H1 (cell line): ENCODE measurements around the gene COL5A1. TPM values are rescaled to one million over a fixed set of nuclear protein-coding genes. Genes with fewer than 3 reads are reported as not detected.
A peak's percentile ranks its signal among the peaks of the same experiment; 100 is the strongest.

Experiments used
- CTCF ChIA-PET: fragments of 300-600 bp; sonication (Branson Sonifier 250); formaldehyde crosslinking; loops from one replicate; lab custom pipeline; 2021; ENCODE audit not compliant: partially characterized antibody; lab: Charles Lee
- POLR2A ChIA-PET: fragments of 300-600 bp; sonication (Branson Sonifier 250); formaldehyde crosslinking; loops from one replicate; lab custom pipeline; 2021; ENCODE audit warnings: inconsistent platforms; ENCODE audit not compliant: partially characterized antibody; lab: Charles Lee
- DNase-seq, 2 experiments: peaks; one replicate each; pipeline versions ENCODE4 v3.0.0 to v3.0.0-alpha.2; 2010 to 2022; ENCODE audit warnings: low spot score in 2 of 2, low read depth in 1 of 2, mixed read lengths in 1 of 2
- FAIRE-seq: peaks from 2 replicates; lab custom pipeline; 2011; peaks lifted over from hg19 to GRCh38; lab: Jason Lieb, UNC
- H2AFZ ChIP-seq: 2 replicates; pipeline ENCODE4 v1.8.1; 2012; ENCODE audit warnings: low read length, inconsistent platforms
- H2AK5ac ChIP-seq: 2 replicates; pipeline ENCODE4 v1.6.1; 2013; ENCODE audit warnings: low read depth, low read length
- H2BK120ac ChIP-seq: replicated peaks from 2 replicates; pipeline ENCODE3; 2013; ENCODE audit warnings: low read depth, low read length, inconsistent platforms
- H2BK12ac ChIP-seq: 2 replicates; pipeline ENCODE4 v1.6.1; 2013; ENCODE audit warnings: low read depth, low read length
- H2BK15ac ChIP-seq: 2 replicates; pipeline ENCODE4 v1.6.1; 2013; ENCODE audit warnings: low read length
- H2BK20ac ChIP-seq: 2 replicates; pipeline ENCODE4 v1.6.1; 2013; ENCODE audit warnings: low read length
- H2BK5ac ChIP-seq: 2 replicates; pipeline ENCODE4 v1.6.1; 2013; ENCODE audit warnings: low read depth, low read length
- H3K14ac ChIP-seq: 2 replicates; pipeline ENCODE4 v1.6.1; 2013; ENCODE audit warnings: inconsistent platforms; ENCODE audit not compliant: insufficient read length
- H3K18ac ChIP-seq: 2 replicates; pipeline ENCODE4 v1.6.1; 2013; ENCODE audit warnings: low read length; ENCODE audit errors: extremely low read depth
- H3K23ac ChIP-seq: 2 replicates; pipeline ENCODE4 v1.6.1; 2013; ENCODE audit warnings: inconsistent platforms; ENCODE audit not compliant: insufficient read length
- H3K23me2 ChIP-seq: 2 replicates; pipeline ENCODE4 v1.6.1; 2013; ENCODE audit warnings: low read depth, low read length
- H3K27ac ChIP-seq: 2 replicates; pipeline ENCODE4 v1.6.1; 2011; ENCODE audit warnings: low read depth, low read length, inconsistent platforms
- H3K27me3 ChIP-seq, 4 experiments: replicated peaks in 1 of 4; 1 replicate in 1 of 4; 2 replicates in 3 of 4; pipeline versions ENCODE4 v1.6.1 to v1.8.1; 2011 to 2013; ENCODE audit warnings: low read length in 3 of 4, mild to moderate bottlenecking in 3 of 4, inconsistent platforms in 2 of 4, mixed read lengths in 2 of 4, moderate library complexity in 1 of 4; ENCODE audit not compliant: control insufficient read depth in 3 of 4, insufficient read depth in 3 of 4; ENCODE audit errors: extremely low read depth in 1 of 4
- H3K36me3 ChIP-seq, 4 experiments: 2 replicates each; pipeline versions ENCODE4 v1.6.1 to v1.8.1; 2011 to 2013; ENCODE audit warnings: mild to moderate bottlenecking in 4 of 4, low read length in 3 of 4, moderate library complexity in 2 of 4, control low read depth in 1 of 4, inconsistent platforms in 1 of 4; ENCODE audit not compliant: insufficient read depth in 4 of 4, control insufficient read depth in 2 of 4
- H3K4ac ChIP-seq: replicated peaks from 2 replicates; pipeline ENCODE3; 2013; ENCODE audit warnings: low read length, low read depth, mixed read lengths, inconsistent platforms; ENCODE audit not compliant: insufficient read length
- H3K4me1 ChIP-seq, 4 experiments: replicated peaks in 1 of 4; 1 replicate in 1 of 4; 2 replicates in 3 of 4; pipeline versions ENCODE4 v1.6.1 to v1.8.1; 2011 to 2013; ENCODE audit warnings: low read length in 3 of 4, inconsistent platforms in 2 of 4, mixed read lengths in 1 of 4; ENCODE audit not compliant: insufficient read depth in 4 of 4, control insufficient read depth in 3 of 4
- H3K4me2 ChIP-seq, 2 experiments: 2 replicates each; pipeline versions ENCODE4 v1.6.1 to v1.8.1; 2011 to 2013; ENCODE audit warnings: low read depth in 2 of 2, low read length in 2 of 2, control low read depth in 1 of 2, inconsistent platforms in 1 of 2, mild to moderate bottlenecking in 1 of 2; ENCODE audit not compliant: insufficient read depth in 1 of 2
- H3K4me3 ChIP-seq, 4 experiments: fragments of 200-600, 300-600 bp in 1 of 4; sonication (generic), shearing (Covaris generic), sonication (Bioruptor Twin) in 1 of 4; 2 replicates each; pipeline versions ENCODE4 v1.5.1 to v1.8.1; 2011 to 2016; ENCODE audit warnings: low read length in 4 of 4, low read depth in 3 of 4, control low read depth in 2 of 4, inconsistent platforms in 2 of 4, mild to moderate bottlenecking in 2 of 4, mixed read lengths in 1 of 4, moderate library complexity in 1 of 4; ENCODE audit not compliant: insufficient read depth in 2 of 4; ENCODE audit errors: extremely low read depth in 1 of 4
- H3K56ac ChIP-seq: replicated peaks from 2 replicates; pipeline ENCODE3; 2013; ENCODE audit warnings: low read depth, mild to moderate bottlenecking, mixed read lengths, low read length, inconsistent platforms; ENCODE audit not compliant: insufficient read length
- H3K79me1 ChIP-seq: 2 replicates; pipeline ENCODE4 v1.6.1; 2013; ENCODE audit warnings: low read depth, low read length, control low read depth
- H3K79me2 ChIP-seq, 2 experiments: 2 replicates each; pipeline versions ENCODE4 v1.6.1 to v1.8.1; 2012 to 2013; ENCODE audit warnings: low read length in 2 of 2, mild to moderate bottlenecking in 2 of 2, inconsistent platforms in 1 of 2; ENCODE audit not compliant: insufficient read depth in 2 of 2, control insufficient read depth in 1 of 2
- H3K9ac ChIP-seq, 4 experiments: replicated peaks in 1 of 4; 1 replicate in 1 of 4; 2 replicates in 3 of 4; pipeline versions ENCODE4 v1.6.1 to v1.8.1; 2011 to 2013; ENCODE audit warnings: low read depth in 3 of 4, low read length in 3 of 4, control low read depth in 2 of 4, mild to moderate bottlenecking in 2 of 4, moderate library complexity in 2 of 4, inconsistent platforms in 1 of 4; ENCODE audit errors: extremely low read depth in 1 of 4
- H3K9me3 ChIP-seq, 2 experiments: 2 replicates each; pipeline versions ENCODE4 v1.6.1 to v1.8.1; 2012 to 2013; ENCODE audit warnings: mild to moderate bottlenecking in 2 of 2, moderate library complexity in 2 of 2, control low read depth in 1 of 2, inconsistent platforms in 1 of 2, low read depth in 1 of 2, low read length in 1 of 2, mixed read lengths in 1 of 2; ENCODE audit not compliant: insufficient read depth in 2 of 2
- H4K20me1 ChIP-seq, 2 experiments: replicated peaks in 1 of 2; 2 replicates each; pipeline versions ENCODE3 to v1.8.1; 2011 to 2013; ENCODE audit warnings: inconsistent platforms in 2 of 2, low read length in 2 of 2, mild to moderate bottlenecking in 1 of 2; ENCODE audit not compliant: insufficient read depth in 2 of 2, control insufficient read depth in 1 of 2
- H4K5ac ChIP-seq: 2 replicates; pipeline ENCODE4 v1.6.1; 2013; ENCODE audit warnings: low read length, low read depth, mixed read lengths, inconsistent platforms; ENCODE audit not compliant: insufficient read length
- H4K8ac ChIP-seq: 2 replicates; pipeline ENCODE4 v1.8.0; 2013; ENCODE audit warnings: mild to moderate bottlenecking, moderate library complexity, low read length, inconsistent platforms; ENCODE audit not compliant: insufficient read depth; ENCODE audit errors: extremely low read depth
- H4K91ac ChIP-seq: replicated peaks from 2 replicates; pipeline ENCODE3; 2013; ENCODE audit warnings: low read length, mixed read lengths, inconsistent platforms; ENCODE audit not compliant: insufficient read length
- CTCF ChIP-seq, 3 experiments: IDR thresholded peaks; 1 replicate in 2 of 3; 2 replicates in 1 of 3; pipeline versions ENCODE4 v1.5.1 to v1.6.1; 2011; ENCODE audit warnings: low read length in 3 of 3, mild to moderate bottlenecking in 3 of 3, inconsistent platforms in 2 of 3, low read depth in 1 of 3, moderate library complexity in 1 of 3; ENCODE audit not compliant: insufficient read depth in 1 of 3; ENCODE audit errors: control extremely low read depth in 1 of 3
- KDM5A ChIP-seq: fragments of 200-600 bp; IDR thresholded peaks from 2 replicates; pipeline ENCODE4 v1.7.1; 2012; ENCODE audit warnings: mild to moderate bottlenecking, low read length, inconsistent platforms, mixed read lengths
- TAF1 ChIP-seq: IDR thresholded peaks from 2 replicates; pipeline ENCODE4 v1.6.1; 2011; ENCODE audit warnings: mild to moderate bottlenecking, low read depth, low read length
- WGBS, 2 experiments: shearing (Covaris generic) in 1 of 2; methylation state at CpG; one replicate each; pipeline versions ENCODE4 v1.1.6 to v1.1.7; 2013 to 2015; ENCODE audit warnings: low lambda C conversion rate in 2 of 2, mixed read lengths in 2 of 2, inconsistent platforms in 1 of 2, low coverage in 1 of 2, missing lambda C conversion rate in 1 of 2; ENCODE audit not compliant: insufficient replicate concordance in 2 of 2, insufficient coverage in 1 of 2, insufficient read length in 1 of 2; ENCODE audit errors: extremely low coverage in 1 of 2, missing lambda C conversion rate in 1 of 2; 5-methylcytosine and 5-hydroxymethylcytosine counted together
- polyA plus RNA-seq, 7 experiments: library from polyadenylated mRNA; depleted of rRNA in 3 of 7; stranded (reverse) in 5 of 7; unstranded in 2 of 7; fragments of >200 nt in 5 of 7; fragments of 200-250 nt in 2 of 7; gene quantifications; 1 replicate in 5 of 7; 2 replicates in 1 of 7; 4 replicates in 1 of 7; pipeline versions ENCODE4 v1.2.1 to v1.2.3, GENCODE V29; 2011 to 2013; ENCODE audit warnings: missing spikeins in 2 of 7, mixed read lengths in 2 of 7
- total RNA-seq: library from RNA; stranded (reverse); fragmentation: NEBNext Ultra II Directional; extraction: Animal tissue kit (Norgen Biotek cat#: 25700); gene quantifications from 2 replicates; pipeline ENCODE4 v1.2.1, GENCODE V29; 2021

Gene COL5A1
- total and polyA plus RNA-seq, 2 of the 8 experiments (the other 6 are each of a cell fraction or from before 2014, with no cell fraction given), result 3.8 to 12.0 TPM

GRCh38 chr9:134881313-134881670, 239.7 kb downstream of the COL5A1 start:
- Histone ChIP-seq H4K20me1 (no peaks in the 10 kb centered on the region), H3K9me3 (no peaks in the 10 kb centered on the region), H3K79me1 (no peaks in the 10 kb centered on the region), H3K27ac (no peak overlapping the region), H2AK5ac (no peak overlapping the region), H2BK20ac (no peak overlapping the region), H3K27me3 (no peaks in the 10 kb centered on the region), H3K79me2 (no peaks in the 10 kb centered on the region), H3K4ac (no peak overlapping the region), H3K4me2 (no peak overlapping the region), H3K23ac (no peak overlapping the region), H3K4me3 (no peak overlapping the region), H3K9ac (no peak overlapping the region), H2BK120ac (no peak overlapping the region), H2AFZ (no peak overlapping the region), H3K36me3 (no peaks in the 10 kb centered on the region), H4K5ac (no peak overlapping the region), H2BK12ac (no peak overlapping the region), H3K56ac (no peak overlapping the region), H3K14ac (no peak overlapping the region), H3K18ac (no peak overlapping the region), H3K4me1 (no peaks in the 10 kb centered on the region), H4K8ac (no peak overlapping the region), H4K91ac (no peak overlapping the region), H3K23me2 (no peaks in the 10 kb centered on the region; the same call in 1 of the 2 replicates), H2BK15ac (no peak overlapping the region), H2BK5ac (no peak overlapping the region)
- DNase-seq (peak in 1 of 2 experiments; percentile 34), FAIRE-seq (no peak)
- WGBS, 2 experiments, result 99% methylated on average over 13 of the region's 13 CpGs; no CpG with 5 or more reads in 1 of the 2 experiments
- TF ChIP-seq TAF1 (no peak), KDM5A (no peak), CTCF (IDR thresholded peaks at IDR 0.05; ENCODE audit: control extremely low read depth in 1 of 3, insufficient read depth in 1 of 3, low read depth in 1 of 3, low read length in 3 of 3) (no peak)
- CTCF ChIA-PET, result interaction anchor here (1.5 kb wide), 1 partner anchor 42 kb away, joined by 3 read pairs; no protein-coding TSS in a partner anchor
- POLR2A ChIA-PET, result no interaction called here
